Suppressor macrophage (primary cell): ENCODE data around the gene CREB3L2.
A peak's percentile ranks its signal among the peaks of the same experiment; 100 is the strongest.

Experiments used
- DNase-seq, 4 experiments: peaks; one replicate each; pipeline ENCODE4 v3.0.0-alpha.2; 2020 to 2022

The CREB3L2 gene

GRCh38 chr7:137950967-137951366 is 50.9 kb downstream of the CREB3L2 start:
- no peak for DNase-seq

- DNase-seq: no peak
Observed at GRCh38 chr7:137950263-137950621, 51.6 kb downstream of the CREB3L2 start.

- DNase-seq: no peak
Observed at GRCh38 chr7:137949416-137950262, 52.2 kb downstream of the CREB3L2 start.

- no peak for DNase-seq
Observed at GRCh38 chr7:137948845-137949330, 53.0 kb downstream of the CREB3L2 start.

GRCh38 chr7:137948083-137948844 is 53.6 kb downstream of the CREB3L2 start:
- DNase-seq: no peak

- DNase-seq: no peak
Observed at GRCh38 chr7:137947046-137947445, 54.8 kb downstream of the CREB3L2 start.

GRCh38 chr7:137946011-137946410 is 55.9 kb downstream of the CREB3L2 start:
- DNase-seq: no peak

- no peak for DNase-seq
Observed at GRCh38 chr7:137944168-137944567, 57.7 kb downstream of the CREB3L2 start.

GRCh38 chr7:137943132-137943551 is 58.7 kb downstream of the CREB3L2 start:
- DNase-seq: no peak

GRCh38 chr7:137942484-137943115 is 59.3 kb downstream of the CREB3L2 start:
- DNase-seq: no peak

- no peak for DNase-seq
Observed at GRCh38 chr7:137940656-137941518, 61.0 kb downstream of the CREB3L2 start.

GRCh38 chr7:137940218-137940617 is 61.7 kb downstream of the CREB3L2 start:
- no peak for DNase-seq

GRCh38 chr7:137937202-137937560 is 64.7 kb downstream of the CREB3L2 start:
- no peak for DNase-seq

- no peak for DNase-seq
Observed at GRCh38 chr7:137936509-137937201, 65.2 kb downstream of the CREB3L2 start.

- DNase-seq: peak; percentile 72 to 91 (median 86)
Observed at GRCh38 chr7:137935884-137936508, 65.9 kb downstream of the CREB3L2 start.

GRCh38 chr7:137934941-137935883 is 66.7 kb downstream of the CREB3L2 start:
- peak in 1 of 4 experiments; percentile 16 for DNase-seq

- no peak for DNase-seq
Observed at GRCh38 chr7:137934176-137934826, 67.6 kb downstream of the CREB3L2 start.

- DNase-seq: no peak
Observed at GRCh38 chr7:137933270-137934017, 68.4 kb downstream of the CREB3L2 start.

GRCh38 chr7:137932881-137933269 is 69.0 kb downstream of the CREB3L2 start:
- DNase-seq: peak; percentile 39 to 71 (median 54)
